Endometrial microvascular endothelial cells (primary cell): ENCODE results near the gene CC2D1B. TPM values are rescaled to one million over a fixed set of nuclear protein-coding genes. Genes with fewer than 3 reads are reported as not detected.

Experiments used
- in situ Hi-C: cut with HindIII; loops from 2 replicates; pipeline ENCODE4 v1.10.0; 2017; ENCODE audit warnings: low sequenced_read_pairs, low pct_unique_long_range_greater_than_20kb; ENCODE audit errors: inconsistent ontology term
- total RNA-seq: library from RNA; depleted of rRNA; stranded (reverse); fragments of >200 nt; gene quantifications from one replicate; pipeline ENCODE4 v1.2.3, GENCODE V29; 2015; ENCODE audit errors: inconsistent ontology term

Gene CC2D1B
- total RNA-seq, 1 donor from 2014 or later, result 21.8 TPM

DNA sequence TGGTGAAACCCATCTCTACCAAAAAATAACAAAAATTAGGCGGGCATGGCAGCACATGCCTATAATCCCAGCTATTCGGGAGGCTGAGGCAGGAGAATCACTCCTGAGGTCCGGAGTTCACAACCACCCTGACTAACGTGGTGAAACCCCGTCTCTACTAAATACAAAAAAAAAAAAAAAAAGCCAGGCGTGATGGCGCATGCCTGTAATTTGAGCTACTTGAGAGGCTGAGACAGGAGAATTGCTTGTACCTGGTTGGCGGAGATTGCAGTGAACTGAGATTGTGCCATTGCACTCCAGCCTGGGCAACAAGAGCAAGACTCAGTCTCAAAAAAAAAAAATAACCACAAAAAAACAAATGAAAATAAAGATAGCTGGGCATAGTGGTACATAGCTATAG, 42.3 kb downstream of the CC2D1B start:
- in situ Hi-C loops, result no loop called here

DNA sequence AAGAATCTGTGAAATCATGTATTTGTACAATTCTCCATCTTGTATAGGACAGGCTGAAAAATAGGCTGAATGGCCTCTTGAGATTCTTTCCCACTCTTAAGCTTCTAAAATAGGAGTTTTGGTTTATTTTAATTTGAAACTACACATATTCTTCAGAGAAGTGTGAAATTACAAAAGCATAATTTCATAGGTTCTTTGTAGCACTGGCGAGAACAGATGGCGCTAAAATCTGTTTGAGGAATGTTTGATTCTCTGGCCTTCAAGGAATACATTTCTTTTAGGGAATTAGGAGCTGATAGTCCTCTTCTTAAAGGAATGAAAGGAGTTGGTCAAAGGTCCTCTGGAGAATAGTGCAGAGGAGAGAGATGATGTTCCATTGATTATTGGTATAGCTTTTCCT, 44.9 kb downstream of the CC2D1B start:
- in situ Hi-C loops, result no loop called here

DNA sequence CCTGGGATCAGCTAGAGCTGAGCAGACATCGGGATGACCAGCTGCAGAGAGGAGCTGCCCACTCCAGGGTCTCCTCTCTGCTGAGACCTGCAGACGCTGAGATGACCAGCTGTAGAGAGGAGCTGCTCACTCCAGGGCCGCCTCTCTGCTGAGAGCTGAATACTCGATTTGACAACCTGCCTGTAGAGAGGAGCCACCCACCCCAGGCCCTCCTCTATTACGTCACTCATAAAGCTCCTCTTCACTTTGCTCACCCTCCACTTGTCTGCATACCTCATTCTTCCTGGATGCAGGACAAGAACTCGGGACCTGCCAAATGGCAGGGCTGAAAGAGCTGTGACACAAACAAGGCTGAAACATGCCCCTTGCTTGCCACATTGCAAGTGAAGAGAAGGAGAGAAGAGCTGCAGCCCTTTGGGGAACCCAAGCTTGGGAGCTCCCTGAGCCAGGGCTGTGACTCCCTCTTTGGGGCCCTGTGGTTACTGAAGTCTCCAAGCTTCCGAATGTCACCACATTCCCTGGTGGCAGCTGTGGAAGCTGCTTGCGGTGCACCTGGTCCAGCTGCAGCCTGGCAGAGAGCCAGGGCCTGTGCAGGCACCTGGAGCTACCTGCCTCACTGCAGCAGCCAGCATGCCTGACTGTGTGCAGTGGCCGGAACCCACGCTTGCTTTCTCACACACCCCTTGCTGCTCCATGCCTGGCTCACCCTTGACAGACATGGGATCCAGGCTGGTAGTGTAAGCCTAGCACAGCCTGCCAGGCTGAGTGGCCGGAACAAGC, 59.6 kb downstream of the CC2D1B start:
- in situ Hi-C loops, result no loop called here

DNA sequence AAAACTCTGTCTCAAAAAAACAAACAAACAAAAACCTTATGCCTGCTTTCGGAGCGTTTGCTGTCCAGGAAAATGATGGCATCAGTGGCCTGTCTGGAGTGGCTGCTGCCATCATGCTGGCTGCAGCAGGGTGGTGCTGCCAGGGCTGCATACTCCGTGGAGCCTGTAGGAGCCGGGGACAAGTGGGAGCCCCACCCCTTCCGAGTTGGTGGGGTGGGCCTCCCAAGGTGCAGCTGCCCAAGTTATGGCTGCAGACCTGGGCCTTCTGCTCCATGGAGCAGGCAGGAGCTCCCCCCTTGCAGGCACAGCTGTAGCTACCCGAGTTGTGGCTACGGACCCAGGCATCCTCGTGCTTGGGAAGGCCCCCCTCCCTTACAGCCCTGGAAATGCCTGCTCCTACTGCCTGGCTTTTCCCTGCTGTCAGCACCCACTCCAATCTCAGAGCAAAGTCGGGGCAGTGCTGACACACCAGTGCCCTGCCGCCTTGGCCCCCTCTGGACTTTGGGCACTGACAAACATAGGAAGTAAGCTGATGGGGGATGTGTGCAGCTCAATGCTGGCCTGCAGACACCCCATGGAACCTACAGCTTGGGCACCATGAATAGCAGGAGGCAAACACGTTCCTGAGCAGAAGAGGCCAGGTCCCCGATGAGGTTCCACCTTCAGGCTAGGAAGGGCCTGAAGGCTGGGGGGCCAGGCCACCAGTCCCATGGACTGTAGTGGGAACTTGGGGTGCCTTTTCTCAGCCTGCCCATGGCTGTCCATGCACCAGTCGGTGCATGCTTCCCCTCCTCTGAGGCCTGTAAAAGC, 60.4 kb downstream of the CC2D1B start:
- in situ Hi-C loops, result no loop called here

Other genes starting within 250 kb of the CC2D1B start
- 19.6 TPM for gene ZFYVE9, start 224.1 kb downstream of the CC2D1B start, total RNA-seq
- gene ORC1, start 38.2 kb upstream of the CC2D1B start, total RNA-seq, result 14.8 TPM
- gene PRPF38A, start 38.4 kb upstream of the CC2D1B start, total RNA-seq, result 24.1 TPM
- 33.1 TPM for gene TUT4, start 186.9 kb upstream of the CC2D1B start, total RNA-seq
- gene GPX7, start 236.2 kb upstream of the CC2D1B start, total RNA-seq, result 35.3 TPM